GM18873 (cell line): ENCODE measurements around the gene TDRD1.

Experiments
- ATAC-seq: cut with Tn5 transposase; IDR thresholded peaks from one replicate; pipeline ENCODE4 v1.9.1; 2021; ENCODE audit warnings: mild to moderate bottlenecking, moderate library complexity, moderate number of reproducible peaks; ENCODE audit not compliant: unreplicated experiment, low FRiP score

Gene TDRD1

GRCh38 chr10:114174695-114175188 is 4.4 kb upstream of the TDRD1 start:
- peak; percentile 15 for ATAC-seq

DNA sequence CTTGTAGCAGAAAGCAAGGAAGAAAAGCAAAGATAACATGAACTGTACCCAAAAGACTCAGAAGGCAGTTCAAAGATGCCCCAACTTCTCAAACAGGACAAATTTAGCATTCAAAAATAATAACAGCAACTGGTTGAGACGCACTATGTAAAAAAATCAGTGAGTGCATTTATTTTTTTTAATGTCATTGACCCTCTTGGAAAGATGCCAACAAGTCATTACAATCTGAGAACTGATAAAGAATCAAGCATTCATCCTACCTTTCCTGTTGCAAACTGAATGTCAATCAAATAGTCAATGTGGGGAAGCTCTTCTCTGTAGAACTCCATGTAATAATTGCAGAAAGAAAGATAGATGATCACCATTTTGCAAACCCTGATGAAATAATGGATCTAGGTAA is 3.5 kb upstream of the TDRD1 start:
- no peak for ATAC-seq

DNA sequence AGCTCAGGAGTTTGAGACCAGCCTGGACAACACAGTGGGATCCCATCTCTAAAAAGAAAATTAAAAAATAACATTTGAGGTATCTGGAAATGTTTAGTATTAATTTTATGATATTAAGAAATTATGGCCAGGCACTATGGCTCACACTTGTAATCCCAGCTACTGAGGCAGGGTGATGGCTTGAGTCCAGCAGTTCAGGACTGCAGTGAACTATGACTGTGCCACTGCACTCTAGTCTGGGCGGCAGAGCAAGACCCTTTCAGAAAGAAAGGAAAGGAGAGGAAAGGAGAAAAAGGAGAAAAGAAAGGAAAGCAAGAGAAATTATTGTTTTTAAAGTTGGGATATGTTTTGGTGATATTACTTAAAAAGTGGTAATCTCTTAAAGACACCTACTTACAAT is 2.6 kb upstream of the TDRD1 start:
- no peak for ATAC-seq

DNA sequence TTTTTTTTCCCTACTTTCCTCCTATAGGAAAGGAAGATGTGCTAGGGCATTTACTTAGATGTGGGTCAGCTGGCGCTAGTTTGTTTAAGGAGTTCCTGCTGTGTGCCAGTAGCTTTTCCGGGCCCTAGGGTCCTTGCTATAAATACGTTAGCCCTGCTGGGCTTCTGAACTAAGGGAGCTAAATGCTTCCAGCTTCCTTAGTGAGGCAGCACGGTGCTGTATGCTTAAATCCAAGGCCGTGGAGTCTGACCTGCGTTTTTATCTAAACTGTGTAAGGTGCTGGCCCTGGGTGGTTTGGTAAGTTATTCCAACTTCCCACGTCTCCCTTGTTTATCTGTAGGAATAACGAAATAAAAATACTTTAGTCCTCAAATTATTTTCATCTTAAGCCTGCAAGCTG is 594 bp downstream of the TDRD1 start:
- ATAC-seq = no peak

GRCh38 chr10:114180937-114181336 is 1.8 kb downstream of the TDRD1 start:
- no peak for ATAC-seq

GRCh38 chr10:114181971-114182370 is 2.8 kb downstream of the TDRD1 start:
- no peak for ATAC-seq

GRCh38 chr10:114183563-114183962 is 4.4 kb downstream of the TDRD1 start:
- ATAC-seq = no peak

- no peak for ATAC-seq
Measured at GRCh38 chr10:114184276-114184675, 5.1 kb downstream of the TDRD1 start.

DNA sequence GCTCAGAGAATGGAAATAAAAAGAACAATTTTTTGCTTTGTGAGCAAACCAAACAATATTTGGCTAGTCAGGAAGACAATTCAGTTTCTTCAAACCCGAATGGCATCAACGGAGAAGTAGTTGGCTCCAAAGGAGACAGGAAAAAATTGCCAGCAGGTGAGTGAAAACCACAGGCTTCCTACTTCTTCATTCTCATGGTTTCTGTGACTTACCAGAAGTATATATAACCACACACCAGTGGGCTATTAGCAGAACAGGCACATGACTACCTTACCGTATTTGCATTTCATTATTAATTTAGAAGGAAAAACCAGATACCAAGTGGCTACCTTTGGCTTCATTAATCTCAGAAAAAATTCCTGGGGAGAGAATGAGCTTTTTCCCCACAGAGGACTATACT is 8.8 kb downstream of the TDRD1 start:
- no peak for ATAC-seq

GRCh38 chr10:114188900-114189299 is 9.7 kb downstream of the TDRD1 start:
- no peak for ATAC-seq

DNA sequence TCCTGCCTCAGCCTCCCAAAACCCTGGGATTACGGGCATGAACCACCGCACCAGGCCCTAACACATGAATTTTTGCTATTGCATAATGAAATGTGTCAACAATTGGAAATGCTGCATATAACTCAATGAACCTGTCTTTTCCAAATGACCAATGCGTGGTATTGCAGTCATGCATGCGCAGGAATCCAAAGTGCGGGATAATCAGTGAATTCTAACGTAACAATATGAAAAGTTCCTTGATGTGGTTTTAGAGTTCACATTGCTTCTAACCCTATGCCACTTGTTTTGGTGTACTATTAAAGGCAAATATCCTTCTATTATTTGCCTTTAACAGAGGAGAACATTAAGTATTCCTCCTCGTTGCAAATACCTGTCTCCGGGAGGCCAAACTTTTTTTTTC is 10.5 kb downstream of the TDRD1 start:
- no peak for ATAC-seq

- ATAC-seq = peak; percentile 75
Measured at GRCh38 chr10:114195079-114195478, 15.9 kb downstream of the TDRD1 start.

GRCh38 chr10:114199239-114199638 is 20.1 kb downstream of the TDRD1 start:
- no peak for ATAC-seq

DNA sequence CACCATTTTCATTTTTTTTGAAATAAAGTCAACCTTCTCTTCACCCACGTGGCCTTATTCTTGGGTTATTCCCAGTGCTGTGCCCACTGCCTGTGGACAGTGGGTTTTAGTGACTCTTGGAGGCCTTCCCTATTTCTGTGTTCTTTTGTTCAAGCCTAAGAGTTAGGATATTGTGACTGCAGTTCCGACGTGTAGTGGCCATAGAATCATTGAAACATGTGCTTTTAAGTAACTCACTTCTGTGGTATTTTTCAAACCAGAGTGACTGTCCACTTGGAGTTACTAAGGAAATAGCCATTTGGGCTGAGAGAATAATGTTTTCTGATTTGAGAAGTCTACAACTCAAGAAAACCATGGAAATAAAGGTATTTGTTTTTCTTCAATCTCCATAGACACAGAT is 23.7 kb downstream of the TDRD1 start:
- no peak for ATAC-seq

- ATAC-seq = no peak
Measured at GRCh38 chr10:114206902-114207301, 27.7 kb downstream of the TDRD1 start.

DNA sequence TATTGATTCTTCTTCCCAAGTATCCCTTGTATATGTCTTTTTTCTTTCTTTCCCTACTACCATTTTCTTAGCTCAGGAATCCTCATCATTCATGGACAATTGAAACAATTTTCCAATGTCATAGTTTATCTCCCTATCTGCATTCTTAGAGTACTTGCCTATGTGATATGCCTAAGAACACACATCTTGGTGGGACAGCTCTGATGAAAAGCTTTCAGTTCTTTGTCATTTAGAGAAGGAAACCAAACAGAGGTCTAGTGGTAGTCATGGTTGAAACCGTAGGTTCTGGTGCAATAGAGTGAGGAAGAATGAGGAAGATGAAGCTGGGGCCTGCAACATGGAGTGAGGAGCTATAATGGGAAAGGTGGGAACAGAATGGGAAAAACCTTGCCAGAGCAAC is 28.2 kb downstream of the TDRD1 start:
- ATAC-seq = no peak

DNA sequence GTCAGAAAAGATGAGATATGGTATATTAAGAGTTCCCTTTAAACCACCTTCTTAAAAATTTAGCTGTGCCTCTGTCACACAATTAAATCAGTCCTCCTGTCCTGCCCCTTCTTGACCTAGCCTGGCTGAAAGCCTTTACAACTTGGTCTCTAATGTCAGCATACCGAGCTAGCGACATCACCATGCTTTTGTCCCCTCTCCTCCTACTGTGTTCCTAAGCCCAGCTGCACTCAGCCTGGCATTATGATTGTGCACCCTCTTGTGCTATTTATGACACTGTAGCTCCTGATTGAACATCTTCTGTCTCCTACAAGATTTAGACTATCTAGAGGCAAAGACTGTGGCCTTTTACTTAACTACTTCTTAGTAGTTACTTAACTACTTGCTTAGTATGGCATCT is 29.2 kb downstream of the TDRD1 start:
- ATAC-seq = no peak

- ATAC-seq = no peak
Measured at GRCh38 chr10:114212153-114212552, 33.0 kb downstream of the TDRD1 start.

DNA sequence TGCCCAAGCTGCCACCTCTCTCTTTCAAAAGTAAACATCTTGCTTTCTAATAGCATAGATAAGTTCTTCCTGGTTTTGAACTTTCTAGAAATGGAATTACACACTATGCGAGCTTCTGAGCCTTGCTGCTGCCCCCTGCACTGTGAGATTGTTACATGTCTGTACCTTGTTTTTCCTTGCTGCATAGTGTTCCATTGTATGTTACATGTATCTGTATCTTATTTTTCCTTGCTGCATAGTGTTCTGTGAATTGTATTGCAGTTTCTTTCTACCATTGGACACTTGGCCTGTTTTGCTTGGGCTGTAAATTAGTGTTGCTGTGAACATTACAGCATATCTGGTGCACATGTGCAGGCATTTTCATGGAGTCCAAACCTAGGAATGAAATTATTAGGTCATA is 35.9 kb downstream of the TDRD1 start:
- ATAC-seq = no peak

DNA sequence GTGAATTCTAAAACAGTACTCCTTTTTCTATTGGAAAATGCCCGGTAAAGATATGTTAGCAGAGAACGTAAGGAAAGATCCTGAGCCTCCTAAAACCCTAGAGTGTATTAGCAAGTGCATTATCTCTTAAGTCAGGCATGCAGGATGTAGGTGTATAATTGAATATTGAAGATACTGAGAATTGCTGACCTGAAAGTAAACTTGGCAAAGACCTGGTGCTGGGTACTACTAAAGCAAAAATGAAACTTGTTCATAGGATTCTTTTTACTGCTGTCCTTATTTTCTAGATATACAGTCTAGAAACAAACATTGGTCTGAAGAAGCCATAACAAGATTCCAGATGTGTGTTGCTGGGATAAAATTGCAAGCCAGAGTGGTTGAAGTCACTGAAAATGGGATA is 41.1 kb downstream of the TDRD1 start:
- no peak for ATAC-seq

- no peak for ATAC-seq
Measured at GRCh38 chr10:114221235-114221634, 42.1 kb downstream of the TDRD1 start.

DNA sequence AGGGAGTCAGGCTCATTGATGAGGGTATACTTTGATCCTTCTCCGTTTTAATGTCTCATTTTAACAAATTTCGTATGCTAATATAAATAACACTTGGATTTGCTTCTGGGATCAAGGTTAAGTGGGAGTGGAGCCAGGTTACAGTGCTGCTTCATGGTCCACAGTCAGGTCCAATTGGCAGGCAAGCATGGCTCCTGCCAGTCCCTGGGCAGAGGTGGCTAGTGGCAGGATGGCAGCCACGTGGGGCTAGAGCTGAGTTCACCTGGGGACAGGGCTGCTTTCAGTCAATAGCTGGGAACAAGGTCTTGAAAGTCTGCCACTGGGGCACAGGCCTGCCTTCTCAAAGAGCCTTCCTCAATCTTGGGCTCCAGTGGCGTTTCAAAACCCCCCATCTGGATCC is 43.9 kb downstream of the TDRD1 start:
- ATAC-seq = no peak

DNA sequence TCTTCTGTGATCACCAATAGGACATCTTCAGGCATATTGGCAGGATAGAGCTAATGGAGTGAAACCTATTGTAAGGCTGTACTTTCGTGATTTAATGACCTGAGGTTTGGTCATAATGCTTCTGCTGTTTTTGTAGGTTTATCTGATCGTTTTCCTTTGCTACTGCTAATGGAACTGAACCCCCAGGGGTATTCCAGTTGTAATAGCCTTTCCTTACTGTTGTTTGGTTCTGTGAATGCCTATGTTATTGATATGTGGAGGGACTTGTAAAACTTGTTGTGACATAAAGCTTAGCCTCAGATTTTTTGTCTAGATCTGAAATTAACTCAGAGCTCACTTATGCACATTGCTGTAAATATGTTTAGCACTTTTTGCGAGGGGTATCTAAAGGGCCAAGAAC is 49.0 kb downstream of the TDRD1 start:
- no peak for ATAC-seq
